Subcutaneous adipose tissue (tissue), 4 donors: ENCODE results near the gene PITPNM3. TPM values are rescaled to one million over a fixed set of nuclear protein-coding genes. Genes with fewer than 3 reads are reported as not detected.

ENCODE experiments used
- CTCF ChIP-seq: fragments of 450-650 bp; IDR thresholded peaks from one replicate; pipeline ENCODE4 v1.5.1; 2016; ENCODE audit warnings: low read depth, mild to moderate bottlenecking, control low read depth, antibody characterized with exemption, moderate library complexity
- total RNA-seq, 4 donors: library from RNA; depleted of rRNA; stranded (reverse); fragments of >200 nt; gene quantifications; one replicate each; pipeline ENCODE4 v1.1.0, GENCODE V29; 2016

The PITPNM3 gene
- total RNA-seq, 4 donors from 2014 or later, result 0.34 to 1.9 (median 1.2) TPM

- TF ChIP-seq CTCF, result no peak
Observed at GRCh38 chr17:6509921-6510320, 46.4 kb downstream of the PITPNM3 start.

GRCh38 chr17:6509031-6509771 lies 47.2 kb downstream of the PITPNM3 start:
- TF ChIP-seq CTCF, result no peak

GRCh38 chr17:6508519-6509030 lies 47.8 kb downstream of the PITPNM3 start:
- TF ChIP-seq CTCF, result no peak

- TF ChIP-seq CTCF, result no peak
Observed at GRCh38 chr17:6508016-6508415, 48.3 kb downstream of the PITPNM3 start.

GRCh38 chr17:6507535-6507934 lies 48.8 kb downstream of the PITPNM3 start:
- TF ChIP-seq CTCF, result no peak

GRCh38 chr17:6506679-6507231 lies 49.6 kb downstream of the PITPNM3 start:
- no peak for TF ChIP-seq CTCF

GRCh38 chr17:6505425-6506142 lies 50.8 kb downstream of the PITPNM3 start:
- no peak for TF ChIP-seq CTCF
